Measurements from ENCODE around the gene AMBN.

Gene AMBN

GRCh38 chr4:70632028-70632427, 40.0 kb downstream of the AMBN start:
- Histone ChIP-seq H4K91ac (ENCODE audit: low read length) (no peak overlapping the region), H3K9ac (ENCODE audit: low read length) (no peak overlapping the region), H2AK5ac (ENCODE audit: low read length, severe bottlenecking) (no peak overlapping the region), H2BK15ac (ENCODE audit: low read depth, poor library complexity, severe bottlenecking) (no peak overlapping the region), H2BK5ac (ENCODE audit: low read depth, low read length, poor library complexity, severe bottlenecking) (no peak overlapping the region), H3K23ac (ENCODE audit: low read length in 2 of 2) (no peak overlapping the region), H3K9me3 (ENCODE audit: control insufficient read depth, low read length) (no peaks in the 10 kb centered on the region), H3K27me3 (ENCODE audit: control insufficient read depth in 1 of 2, insufficient read depth in 1 of 2, low read length in 2 of 2) (no peaks in the 10 kb centered on the region), H2AFZ (ENCODE audit: low read depth, low read length) (no peak overlapping the region), H3K4me3 (ENCODE audit: insufficient read depth in 1 of 2, low read depth in 1 of 2, low read length in 2 of 2) (no peak overlapping the region), H3K4ac (ENCODE audit: low read depth in 1 of 2, low read length in 2 of 2) (no peak overlapping the region), H3K18ac (ENCODE audit: low read depth in 1 of 2, low read length in 2 of 2) (no peak overlapping the region), H3K14ac (ENCODE audit: low read length in 2 of 2) (no peak overlapping the region), H3K36me3 (ENCODE audit: control insufficient read depth in 1 of 2, insufficient read depth in 2 of 2, low read depth in 1 of 2, low read length in 2 of 2) (no peaks in the 10 kb centered on the region), H3K79me1 (replicated peaks; ENCODE audit: low read length, poor library complexity, severe bottlenecking) (no peaks in the 10 kb centered on the region), H3K4me1 (ENCODE audit: control insufficient read depth, insufficient read depth, low read depth, low read length) (no peaks in the 10 kb centered on the region), H2BK120ac (ENCODE audit: low read depth, low read length) (no peak overlapping the region), H2BK12ac (ENCODE audit: low read length in 2 of 2) (no peak overlapping the region), H3K27ac (ENCODE audit: low read length, poor library complexity, severe bottlenecking) (peak overlapping the region; percentile 66), H3K4me2 (ENCODE audit: low read length, poor library complexity, severe bottlenecking) (no peak overlapping the region), H4K8ac (ENCODE audit: low read length) (no peak overlapping the region)
- WGBS: no CpG with 5 or more reads among the region's 1 CpG
- DNase-seq: no peak

- Histone ChIP-seq H3K4me2 (ENCODE audit: low read length, poor library complexity, severe bottlenecking) (no peak overlapping the region), H3K18ac (ENCODE audit: low read depth in 1 of 2, low read length in 2 of 2) (no peak overlapping the region), H3K9me3 (ENCODE audit: control insufficient read depth, low read length) (no peaks in the 10 kb centered on the region), H3K27ac (ENCODE audit: low read length, poor library complexity, severe bottlenecking) (no peak overlapping the region), H3K27me3 (ENCODE audit: control insufficient read depth in 1 of 2, insufficient read depth in 1 of 2, low read length in 2 of 2) (no peaks in the 10 kb centered on the region), H2BK12ac (ENCODE audit: low read length in 2 of 2) (no peak overlapping the region), H3K9ac (ENCODE audit: low read length) (no peak overlapping the region), H3K4me3 (ENCODE audit: insufficient read depth in 1 of 2, low read depth in 1 of 2, low read length in 2 of 2) (no peak overlapping the region), H3K36me3 (ENCODE audit: control insufficient read depth in 1 of 2, insufficient read depth in 2 of 2, low read depth in 1 of 2, low read length in 2 of 2) (no peaks in the 10 kb centered on the region), H3K14ac (ENCODE audit: low read length in 2 of 2) (no peak overlapping the region), H3K4ac (ENCODE audit: low read depth in 1 of 2, low read length in 2 of 2) (no peak overlapping the region), H4K91ac (ENCODE audit: low read length) (no peak overlapping the region), H3K79me1 (replicated peaks; ENCODE audit: low read length, poor library complexity, severe bottlenecking) (no peaks in the 10 kb centered on the region), H2AFZ (ENCODE audit: low read depth, low read length) (no peak overlapping the region), H2BK15ac (ENCODE audit: low read depth, poor library complexity, severe bottlenecking) (no peak overlapping the region), H4K8ac (ENCODE audit: low read length) (no peak overlapping the region), H2BK120ac (ENCODE audit: low read depth, low read length) (no peak overlapping the region), H2AK5ac (ENCODE audit: low read length, severe bottlenecking) (no peak overlapping the region), H3K23ac (ENCODE audit: low read length in 2 of 2) (no peak overlapping the region), H2BK5ac (ENCODE audit: low read depth, low read length, poor library complexity, severe bottlenecking) (no peak overlapping the region), H3K4me1 (ENCODE audit: control insufficient read depth, insufficient read depth, low read depth, low read length) (no peaks in the 10 kb centered on the region)
- 98% methylated on average over 4 of the region's 5 CpGs for WGBS
- DNase-seq: no peak
Observed at GRCh38 chr4:70634482-70634881, 42.4 kb downstream of the AMBN start.

DNA sequence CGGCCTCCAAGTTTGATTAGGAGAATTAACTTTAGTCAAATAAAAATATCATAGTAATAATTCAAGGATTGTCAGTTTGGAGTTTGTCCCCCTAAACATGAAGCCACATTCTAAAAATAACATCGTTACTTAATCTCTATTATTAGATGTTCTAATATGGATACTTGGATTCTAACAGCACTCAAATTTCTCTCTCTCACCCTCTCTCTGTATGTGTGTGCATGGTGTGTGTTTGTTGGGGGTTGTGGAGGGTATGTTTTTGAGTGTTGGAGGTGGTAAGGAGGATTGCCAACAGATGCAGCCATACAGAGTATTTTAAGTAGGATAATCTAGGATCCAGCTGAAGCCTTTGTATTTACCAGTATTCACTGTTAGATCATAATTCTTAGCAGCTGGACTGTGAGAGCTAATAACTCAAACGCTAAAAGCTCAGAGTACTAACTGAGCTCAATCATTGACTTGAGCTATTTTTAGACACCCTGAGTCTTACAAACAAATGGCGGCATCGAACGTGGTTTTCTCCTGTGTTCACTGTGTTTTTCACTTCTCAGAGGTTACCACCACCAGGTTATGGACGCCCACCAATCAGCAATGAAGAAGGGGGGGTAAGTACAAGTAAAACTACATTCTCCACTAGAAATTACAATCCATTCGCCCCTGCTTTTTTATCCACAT, 45.3 kb downstream of the AMBN start:
- no peak overlapping the region for H3K23ac ChIP-seq (ENCODE audit: low read length in 2 of 2)
- H2BK5ac ChIP-seq (ENCODE audit: low read depth, low read length, poor library complexity, severe bottlenecking): no peak overlapping the region
- no peaks in the 10 kb centered on the region for H3K9me3 ChIP-seq (ENCODE audit: control insufficient read depth, low read length)
- peak overlapping the region in 1 of 2 experiments; percentile 41 for H3K4me3 ChIP-seq (ENCODE audit: insufficient read depth in 1 of 2, low read depth in 1 of 2, low read length in 2 of 2)
- H2AFZ ChIP-seq (ENCODE audit: low read depth, low read length): no peak overlapping the region
- no peak overlapping the region for H2AK5ac ChIP-seq (ENCODE audit: low read length, severe bottlenecking)
- no peak overlapping the region for H2BK120ac ChIP-seq (ENCODE audit: low read depth, low read length)
- H2BK15ac ChIP-seq (ENCODE audit: low read depth, poor library complexity, severe bottlenecking): no peak overlapping the region
- no peak overlapping the region for H3K4ac ChIP-seq (ENCODE audit: low read depth in 1 of 2, low read length in 2 of 2)
- peak overlapping the region; percentile 26 for H3K4me2 ChIP-seq (ENCODE audit: low read length, poor library complexity, severe bottlenecking)
- no peaks in the 10 kb centered on the region for H3K36me3 ChIP-seq (ENCODE audit: control insufficient read depth in 1 of 2, insufficient read depth in 2 of 2, low read depth in 1 of 2, low read length in 2 of 2)
- H3K14ac ChIP-seq (ENCODE audit: low read length in 2 of 2): no peak overlapping the region
- no peak overlapping the region for H3K9ac ChIP-seq (ENCODE audit: low read length)
- no peaks in the 10 kb centered on the region for H3K79me1 ChIP-seq (replicated peaks; ENCODE audit: low read length, poor library complexity, severe bottlenecking)
- no peaks in the 10 kb centered on the region for H3K27me3 ChIP-seq (ENCODE audit: control insufficient read depth in 1 of 2, insufficient read depth in 1 of 2, low read length in 2 of 2)
- DNase-seq: no peak
- no peak overlapping the region for H3K18ac ChIP-seq (ENCODE audit: low read depth in 1 of 2, low read length in 2 of 2)
- H2BK12ac ChIP-seq (ENCODE audit: low read length in 2 of 2): no peak overlapping the region
- H4K8ac ChIP-seq (ENCODE audit: low read length): no peak overlapping the region
- no peak overlapping the region for H3K27ac ChIP-seq (ENCODE audit: low read length, poor library complexity, severe bottlenecking)
- no peak overlapping the region for H4K91ac ChIP-seq (ENCODE audit: low read length)
- H3K4me1 ChIP-seq (ENCODE audit: control insufficient read depth, insufficient read depth, low read depth, low read length): no peaks in the 10 kb centered on the region
- WGBS: 63% methylated on average over 6 of the region's 8 CpGs

- H3K4me1 ChIP-seq (ENCODE audit: control insufficient read depth, insufficient read depth, low read depth, low read length): no peaks in the 10 kb centered on the region
- no peak overlapping the region for H2BK5ac ChIP-seq (ENCODE audit: low read depth, low read length, poor library complexity, severe bottlenecking)
- no peak overlapping the region for H2BK15ac ChIP-seq (ENCODE audit: low read depth, poor library complexity, severe bottlenecking)
- no peak overlapping the region for H3K23ac ChIP-seq (ENCODE audit: low read length in 2 of 2)
- no peak overlapping the region for H2BK12ac ChIP-seq (ENCODE audit: low read length in 2 of 2)
- no peaks in the 10 kb centered on the region for H3K27me3 ChIP-seq (ENCODE audit: control insufficient read depth in 1 of 2, insufficient read depth in 1 of 2, low read length in 2 of 2)
- H3K4me3 ChIP-seq (ENCODE audit: insufficient read depth in 1 of 2, low read depth in 1 of 2, low read length in 2 of 2): no peak overlapping the region
- H3K27ac ChIP-seq (ENCODE audit: low read length, poor library complexity, severe bottlenecking): no peak overlapping the region
- no peak overlapping the region for H3K18ac ChIP-seq (ENCODE audit: low read depth in 1 of 2, low read length in 2 of 2)
- 89% methylated on average over 2 of the region's 2 CpGs for WGBS
- no peaks in the 10 kb centered on the region for H3K9me3 ChIP-seq (ENCODE audit: control insufficient read depth, low read length)
- DNase-seq: no peak
- H4K91ac ChIP-seq (ENCODE audit: low read length): no peak overlapping the region
- no peak overlapping the region for H4K8ac ChIP-seq (ENCODE audit: low read length)
- no peak overlapping the region for H3K4ac ChIP-seq (ENCODE audit: low read depth in 1 of 2, low read length in 2 of 2)
- H2BK120ac ChIP-seq (ENCODE audit: low read depth, low read length): no peak overlapping the region
- H3K36me3 ChIP-seq (ENCODE audit: control insufficient read depth in 1 of 2, insufficient read depth in 2 of 2, low read depth in 1 of 2, low read length in 2 of 2): no peaks in the 10 kb centered on the region
- no peak overlapping the region for H2AFZ ChIP-seq (ENCODE audit: low read depth, low read length)
- H3K79me1 ChIP-seq (replicated peaks; ENCODE audit: low read length, poor library complexity, severe bottlenecking): no peaks in the 10 kb centered on the region
- H3K9ac ChIP-seq (ENCODE audit: low read length): no peak overlapping the region
- no peak overlapping the region for H3K14ac ChIP-seq (ENCODE audit: low read length in 2 of 2)
- H2AK5ac ChIP-seq (ENCODE audit: low read length, severe bottlenecking): no peak overlapping the region
- H3K4me2 ChIP-seq (ENCODE audit: low read length, poor library complexity, severe bottlenecking): no peak overlapping the region
Observed at GRCh38 chr4:70640192-70640591, 48.1 kb downstream of the AMBN start.

Data from mesenchymal stem cell (in vitro differentiated cells and primary cell).